Transverse colon (tissue), 4 donors: Measurements from ENCODE around the gene TAGAP. TPM values are rescaled to one million over a fixed set of nuclear protein-coding genes. Genes with fewer than 3 reads are reported as not detected.

Source experiments
- DNase-seq: peaks from one replicate; pipeline ENCODE4 v3.0.0-alpha.2; 2019
- H3K27ac ChIP-seq, 4 donors: fragments of 200-600 bp; sonication (generic); 2 replicates each; pipeline ENCODE4 v1.5.1; 2016 to 2018; ENCODE audit warnings: inconsistent platforms in 4 of 4
- H3K27me3 ChIP-seq: fragments of 200-600 bp; sonication (generic); 2 replicates; pipeline ENCODE4 v1.5.1; 2017; ENCODE audit warnings: inconsistent platforms
- H3K36me3 ChIP-seq, 4 donors: fragments of 200-600 bp; sonication (generic); 2 replicates each; pipeline ENCODE4 v1.5.1; 2017 to 2019; ENCODE audit warnings: inconsistent platforms in 4 of 4
- H3K4me1 ChIP-seq, 4 donors: fragments of 200-600 bp; sonication (generic); 2 replicates each; pipeline ENCODE4 v1.5.1; 2017 to 2020; ENCODE audit warnings: inconsistent platforms in 4 of 4
- H3K4me3 ChIP-seq, 4 donors: fragments of 200-600 bp; sonication (generic); 1 replicate in 1 of 4; 2 replicates in 3 of 4; pipeline versions ENCODE4 v1.5.1 to v1.6.1; 2017 to 2019; ENCODE audit warnings: inconsistent platforms in 4 of 4
- H3K9me3 ChIP-seq, 2 donors: fragments of 200-600 bp; sonication (generic); 2 replicates each; pipeline ENCODE4 v1.5.1; 2017 to 2019; ENCODE audit warnings: inconsistent platforms in 2 of 2
- EP300 ChIP-seq: sonication (generic); formaldehyde crosslinking; IDR thresholded peaks from one replicate; pipeline ENCODE4 v1.6.1; 2017; ENCODE audit warnings: antibody characterized with exemption, low read depth
- POLR2A ChIP-seq: fragments of 450-650 bp; IDR thresholded peaks from one replicate; pipeline ENCODE4 v1.6.1; 2016; ENCODE audit warnings: antibody characterized with exemption, mild to moderate bottlenecking, moderate library complexity
- POLR2AphosphoS5 ChIP-seq, 3 donors: sonication (generic); formaldehyde crosslinking; IDR thresholded peaks; one replicate each; pipeline ENCODE4 v1.6.1; 2016; ENCODE audit warnings: antibody characterized with exemption in 3 of 3
- WGBS, 2 donors: methylation state at CpG; one replicate each; pipeline ENCODE4 v1.1.5; 2018; ENCODE audit warnings: low coverage in 1 of 2; 5-methylcytosine and 5-hydroxymethylcytosine counted together
- in situ Hi-C, 4 donors: fragments of 200-750 bp; cut with MboI; loops; one replicate each; pipeline versions ENCODE4 v1.15.0 to v1.15.1; 2017; ENCODE audit warnings: low sequenced_read_pairs in 3 of 4, low pct_ligation_motif_present in 1 of 4, low pct_unique_long_range_greater_than_20kb in 1 of 4
- intact Hi-C: fragments of 100-400 bp; cut with DNase I; formaldehyde crosslinking; loops from one replicate; pipeline ENCODE4 v1.15.1; 2023; ENCODE audit warnings: low total_unique reads
- total RNA-seq, 4 donors: library from RNA; depleted of rRNA; stranded (reverse); fragments of >200 nt; gene quantifications; one replicate each; pipeline ENCODE4 v1.1.0, GENCODE V29; 2016
- TF ChIP-seq, protein P1 (sequence below), 5 experiments: fragments of 200-600 bp in 3 of 5; fragments of 450-650 bp in 2 of 5; sonication (generic) in 3 of 5; IDR thresholded peaks; 1 replicate in 2 of 5; 2 replicates in 3 of 5; pipeline ENCODE4 v1.5.1; 2016 to 2017; ENCODE audit warnings: antibody characterized with exemption in 5 of 5, inconsistent platforms in 3 of 5, mild to moderate bottlenecking in 2 of 5, moderate library complexity in 1 of 5

TAGAP gene
- total RNA-seq, 4 donors from 2014 or later = 5.1 to 10.3 (median 8.9) TPM

- H3K9me3 ChIP-seq = no peaks in the 10 kb centered on the region
- no peak overlapping the region for H3K4me3 ChIP-seq
- H3K27me3 ChIP-seq = no peaks in the 10 kb centered on the region
- intact Hi-C loops (no loop called here), in situ Hi-C loops (no loop called here)
- peaks cover 0 to 8% (median 0%) of the 10 kb centered on the region in 4 donors for H3K4me1 ChIP-seq
- no peak for DNase-seq
- H3K27ac ChIP-seq = peak overlapping the region in 1 of 4 donors; percentile 25
- 22 to 50% methylated on average over 3 of the region's 3 CpGs for WGBS, 2 donors
- TF ChIP-seq, protein P1, sequence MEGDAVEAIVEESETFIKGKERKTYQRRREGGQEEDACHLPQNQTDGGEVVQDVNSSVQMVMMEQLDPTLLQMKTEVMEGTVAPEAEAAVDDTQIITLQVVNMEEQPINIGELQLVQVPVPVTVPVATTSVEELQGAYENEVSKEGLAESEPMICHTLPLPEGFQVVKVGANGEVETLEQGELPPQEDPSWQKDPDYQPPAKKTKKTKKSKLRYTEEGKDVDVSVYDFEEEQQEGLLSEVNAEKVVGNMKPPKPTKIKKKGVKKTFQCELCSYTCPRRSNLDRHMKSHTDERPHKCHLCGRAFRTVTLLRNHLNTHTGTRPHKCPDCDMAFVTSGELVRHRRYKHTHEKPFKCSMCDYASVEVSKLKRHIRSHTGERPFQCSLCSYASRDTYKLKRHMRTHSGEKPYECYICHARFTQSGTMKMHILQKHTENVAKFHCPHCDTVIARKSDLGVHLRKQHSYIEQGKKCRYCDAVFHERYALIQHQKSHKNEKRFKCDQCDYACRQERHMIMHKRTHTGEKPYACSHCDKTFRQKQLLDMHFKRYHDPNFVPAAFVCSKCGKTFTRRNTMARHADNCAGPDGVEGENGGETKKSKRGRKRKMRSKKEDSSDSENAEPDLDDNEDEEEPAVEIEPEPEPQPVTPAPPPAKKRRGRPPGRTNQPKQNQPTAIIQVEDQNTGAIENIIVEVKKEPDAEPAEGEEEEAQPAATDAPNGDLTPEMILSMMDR (IDR thresholded peaks at IDR 0.05) = no peak
- TF ChIP-seq POLR2A (no peak), EP300 (no peak), POLR2AphosphoS5 (IDR thresholded peaks at IDR 0.05) (no peak)
- H3K36me3 ChIP-seq = no peaks in the 10 kb centered on the region
These were observed 11.2 kb upstream of the TAGAP start for GRCh38 chr6:159056003-159056402.

- TF ChIP-seq POLR2AphosphoS5 (IDR thresholded peaks at IDR 0.05) (no peak), POLR2A (no peak), EP300 (no peak)
- TF ChIP-seq, protein P1 (IDR thresholded peaks at IDR 0.05) = no peak
- H3K4me1 ChIP-seq = peaks cover 0 to 8% (median 0%) of the 10 kb centered on the region in 4 donors
- in situ Hi-C loops = no loop called here
- H3K9me3 ChIP-seq = no peaks in the 10 kb centered on the region
- DNase-seq = no peak
- H3K27me3 ChIP-seq = no peaks in the 10 kb centered on the region
- H3K4me3 ChIP-seq = no peak overlapping the region
- intact Hi-C loops = no loop called here
- H3K36me3 ChIP-seq = no peaks in the 10 kb centered on the region
- H3K27ac ChIP-seq = no peak overlapping the region
- 91% methylated on average over 12 of the region's 12 CpGs; no CpG with 5 or more reads in 1 of the 2 donors for WGBS, 2 donors
These were observed 9.1 kb upstream of the TAGAP start for GRCh38 chr6:159053781-159054398.

DNA sequence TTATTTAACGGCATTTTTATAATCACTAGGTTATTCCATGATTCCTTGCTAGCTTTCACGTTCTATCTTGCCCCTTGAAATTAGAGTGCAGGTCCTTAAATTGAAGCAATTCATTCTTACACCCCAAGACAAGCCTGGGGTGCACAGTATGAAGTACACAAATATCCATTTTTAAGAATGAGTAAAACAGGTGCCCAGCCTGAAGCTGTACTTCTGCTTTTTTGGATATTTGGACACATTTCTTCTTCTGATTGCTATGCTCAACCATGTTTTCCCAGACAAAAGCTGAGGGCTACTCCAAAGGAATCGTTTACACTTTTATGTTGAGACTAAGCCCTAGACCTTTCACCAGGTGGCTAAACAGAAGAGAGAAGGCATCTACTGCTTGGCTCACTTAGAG lies 7.9 kb upstream of the TAGAP start:
- in situ Hi-C loops = no loop called here
- TF ChIP-seq, protein P1 (IDR thresholded peaks at IDR 0.05) = no peak
- TF ChIP-seq EP300 (no peak), POLR2A (no peak), POLR2AphosphoS5 (IDR thresholded peaks at IDR 0.05) (no peak)
- no peak for DNase-seq
- intact Hi-C loops = no loop called here
- H3K4me1 ChIP-seq = peaks cover 0 to 8% (median 0%) of the 10 kb centered on the region in 4 donors
- H3K36me3 ChIP-seq = no peaks in the 10 kb centered on the region
- no peaks in the 10 kb centered on the region for H3K27me3 ChIP-seq
- 46 to 75% methylated on average over 3 of the region's 3 CpGs for WGBS, 2 donors
- no peaks in the 10 kb centered on the region for H3K9me3 ChIP-seq
- H3K27ac ChIP-seq = no peak overlapping the region
- no peak overlapping the region for H3K4me3 ChIP-seq

DNA sequence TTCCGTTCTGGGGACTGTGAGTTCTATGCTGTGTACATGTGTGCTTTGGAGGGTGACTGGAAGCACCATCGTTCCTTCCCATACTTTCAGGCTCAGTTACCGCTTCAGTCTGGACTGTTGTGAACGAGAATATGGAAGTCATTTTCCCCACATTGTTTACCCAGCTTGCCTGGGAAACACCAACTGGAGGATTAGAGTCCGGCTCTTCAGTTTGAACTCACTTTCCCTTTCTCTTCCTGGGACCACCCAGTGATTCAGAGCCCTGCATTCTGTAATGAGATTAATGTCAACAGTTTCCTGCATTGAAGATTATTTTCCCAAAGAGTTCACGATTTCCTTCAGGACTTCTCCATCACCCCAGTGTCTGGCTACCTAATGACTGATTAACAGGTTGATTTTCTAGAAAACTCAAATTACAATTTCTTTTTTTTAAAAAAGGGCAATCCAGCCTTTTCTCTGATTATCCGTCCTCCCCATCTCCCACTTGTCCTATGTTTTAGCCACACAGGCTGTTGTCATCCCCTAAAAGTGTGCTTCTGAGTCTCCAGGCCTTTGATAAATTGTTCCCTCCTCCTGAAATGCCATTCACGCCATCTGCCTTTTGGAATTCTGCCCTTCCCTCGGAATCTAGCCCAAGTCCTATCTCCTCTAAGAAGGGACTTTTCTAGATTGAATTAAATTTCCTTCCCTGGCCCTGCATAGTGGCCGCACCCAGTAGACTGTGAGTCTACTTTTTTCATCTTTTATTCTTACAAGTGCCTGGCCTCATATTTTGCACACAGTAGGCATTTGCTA lies 3.3 kb upstream of the TAGAP start:
- no peaks in the 10 kb centered on the region for H3K9me3 ChIP-seq
- 66 to 72% methylated on average over 9 to 10 of the region's 10 CpGs for WGBS, 2 donors
- H3K4me1 ChIP-seq = peaks cover 0 to 5% (median 0%) of the 10 kb centered on the region in 4 donors
- no peak for DNase-seq
- intact Hi-C loops (loop anchor here (10.0 kb wide), 1 partner anchor 87 kb away; no protein-coding TSS in a partner anchor), in situ Hi-C loops (loop anchor here in 1 of 4 donors (10.0 kb wide), 1 partner anchor 57 kb away; no protein-coding TSS in a partner anchor)
- no peaks in the 10 kb centered on the region for H3K36me3 ChIP-seq
- H3K4me3 ChIP-seq = no peak overlapping the region
- H3K27me3 ChIP-seq = no peaks in the 10 kb centered on the region
- TF ChIP-seq EP300 (no peak), POLR2A (no peak), POLR2AphosphoS5 (IDR thresholded peaks at IDR 0.05) (no peak)
- TF ChIP-seq, protein P1 (IDR thresholded peaks at IDR 0.05) = no peak
- H3K27ac ChIP-seq = no peak overlapping the region
